HG02973 (cell line): ENCODE measurements around the gene CYP11A1.

Experiments used
- ATAC-seq: cut with Tn5 transposase; IDR thresholded peaks from one replicate; pipeline ENCODE4 v1.9.1; 2021; ENCODE audit warnings: moderate library complexity; ENCODE audit not compliant: unreplicated experiment

CYP11A1 gene

DNA sequence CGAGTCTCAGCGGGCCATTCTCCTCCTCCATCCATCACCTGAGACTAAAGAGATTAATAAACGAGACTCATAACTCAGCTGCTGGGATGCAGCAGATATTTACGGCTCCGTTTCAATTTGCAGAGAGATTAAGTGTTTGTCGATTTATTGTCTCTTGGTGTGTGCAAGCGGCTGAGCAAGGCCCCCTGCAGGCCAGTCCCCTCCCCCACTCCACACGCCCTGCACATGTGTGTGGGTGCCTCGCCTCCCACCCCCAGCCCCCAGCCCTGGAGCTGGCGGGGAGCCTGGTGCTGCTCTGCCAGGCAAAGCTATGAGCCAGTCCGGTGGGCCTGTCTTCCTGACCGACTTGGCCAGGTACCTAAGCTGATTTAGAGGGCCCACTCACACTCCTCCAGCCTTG, 63.0 kb downstream of the CYP11A1 start:
- ATAC-seq: no peak

GRCh38 chr15:74303741-74304309, 63.6 kb downstream of the CYP11A1 start:
- ATAC-seq: no peak

DNA sequence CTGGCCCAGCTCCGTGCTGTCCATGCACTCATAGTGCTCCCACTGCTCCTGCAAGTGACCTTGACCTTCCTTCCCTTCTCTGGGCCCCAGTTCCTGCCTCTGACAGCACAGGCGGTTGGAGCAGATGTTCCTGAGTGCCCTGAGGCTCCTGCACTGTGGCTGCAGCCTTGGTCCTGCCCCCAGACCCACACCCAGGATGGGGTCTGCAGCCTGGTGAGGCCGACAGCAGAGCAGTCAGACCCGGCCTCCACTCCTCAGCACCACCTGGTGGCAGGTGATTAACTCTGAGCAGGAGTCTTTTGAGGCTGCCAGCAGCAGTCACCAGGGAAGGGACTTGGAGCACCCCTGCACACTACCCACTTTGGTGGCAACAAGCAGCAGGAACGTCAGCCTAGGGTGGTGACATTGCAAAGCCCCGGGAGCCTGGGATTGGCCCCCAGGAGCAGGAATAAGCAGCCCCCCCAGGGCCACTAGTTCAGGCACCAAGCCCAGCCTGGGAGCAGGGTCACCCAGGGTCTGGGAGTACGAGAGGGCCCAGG, 64.6 kb downstream of the CYP11A1 start:
- ATAC-seq: no peak

DNA sequence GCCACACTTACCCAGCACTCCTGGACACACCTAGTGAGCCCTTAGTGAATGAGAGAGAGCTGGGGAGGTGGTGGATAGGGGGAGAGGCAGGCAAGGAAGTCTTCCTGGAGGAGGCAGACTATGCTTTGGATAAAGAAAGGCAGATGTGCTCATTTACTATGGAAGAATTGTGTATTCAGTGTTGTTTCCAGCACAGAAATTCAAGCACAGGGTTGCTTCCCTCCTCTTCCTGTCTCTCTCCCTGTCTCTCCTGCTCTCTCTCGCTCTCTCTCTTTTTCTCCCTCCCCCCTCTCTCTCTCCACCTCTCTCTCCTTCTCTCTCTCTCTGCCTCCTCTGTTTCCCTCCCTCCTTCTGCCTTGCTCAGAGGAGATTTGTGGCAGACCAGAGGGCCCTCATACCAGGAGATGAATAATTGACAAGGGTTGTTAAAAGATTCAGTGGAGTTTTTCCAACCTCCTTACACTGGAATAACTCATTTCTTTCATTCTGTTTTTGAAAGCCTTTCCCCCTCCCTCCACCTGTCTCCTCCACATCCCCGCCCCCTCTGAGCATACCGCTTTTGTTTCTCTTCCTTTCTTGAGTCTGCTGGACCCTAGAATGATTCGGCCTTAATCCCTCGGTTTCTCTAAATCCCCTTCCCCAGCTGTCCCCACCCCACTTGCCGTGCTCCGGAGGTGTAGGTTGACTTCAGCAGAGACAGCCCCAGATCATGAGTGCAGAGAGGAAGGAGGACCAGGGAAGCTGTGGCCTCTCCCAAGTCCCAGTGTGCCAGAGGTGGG, 65.7 kb downstream of the CYP11A1 start:
- ATAC-seq: no peak

DNA sequence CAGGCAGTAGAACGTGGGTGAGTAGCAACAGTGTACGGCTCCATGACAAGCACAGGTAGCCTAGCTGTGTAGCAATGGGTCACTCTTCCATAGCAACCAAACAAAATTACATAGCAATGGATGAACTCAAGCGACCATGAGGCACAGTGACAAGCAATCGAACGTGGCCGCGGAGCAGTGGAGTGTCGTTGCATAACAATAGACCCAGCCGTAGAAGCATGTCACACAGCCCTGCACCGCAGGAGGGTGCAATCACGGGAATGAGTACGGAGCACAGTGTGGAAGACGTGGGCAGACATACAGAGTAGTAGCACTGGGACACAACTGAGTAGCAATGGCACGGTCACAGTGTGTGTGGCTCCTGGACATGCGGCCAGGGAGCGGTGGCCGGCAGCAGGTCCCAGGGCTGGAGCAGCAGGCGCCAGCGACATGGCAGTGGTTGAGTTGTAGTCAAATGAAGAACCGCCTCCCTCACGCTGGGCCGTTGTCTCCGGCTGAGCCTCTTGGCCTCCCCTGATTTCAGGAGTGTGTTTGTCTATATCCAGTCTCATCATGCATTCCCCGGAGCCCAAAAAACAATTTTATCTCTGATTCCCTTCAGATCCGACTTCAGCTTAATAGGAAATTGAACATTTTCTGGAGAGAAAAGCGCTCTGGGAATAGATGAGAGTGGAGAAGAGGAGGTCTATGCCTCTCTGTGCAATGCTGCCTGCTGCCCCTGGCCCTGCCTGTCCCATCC, 67.2 kb downstream of the CYP11A1 start:
- no peak for ATAC-seq

DNA sequence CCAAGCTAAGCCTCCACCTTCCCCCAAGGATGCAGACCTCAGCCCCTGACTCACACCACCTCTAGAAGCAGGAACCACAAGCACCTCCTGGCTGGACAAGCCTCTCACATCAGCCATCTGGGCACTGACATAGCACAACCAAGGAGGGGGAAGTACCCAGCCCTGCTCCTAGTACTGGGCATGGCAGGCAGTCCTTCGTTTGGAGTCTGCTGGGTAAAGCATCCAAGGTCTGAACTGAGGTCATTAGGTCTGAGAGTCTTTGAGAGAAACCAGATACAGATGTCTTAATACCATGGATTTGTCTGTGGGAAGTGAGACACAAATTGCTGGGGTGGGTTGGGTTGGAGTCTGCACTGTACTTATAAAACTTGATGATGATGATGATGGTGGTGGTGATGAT, 69.6 kb downstream of the CYP11A1 start:
- ATAC-seq: no peak

DNA sequence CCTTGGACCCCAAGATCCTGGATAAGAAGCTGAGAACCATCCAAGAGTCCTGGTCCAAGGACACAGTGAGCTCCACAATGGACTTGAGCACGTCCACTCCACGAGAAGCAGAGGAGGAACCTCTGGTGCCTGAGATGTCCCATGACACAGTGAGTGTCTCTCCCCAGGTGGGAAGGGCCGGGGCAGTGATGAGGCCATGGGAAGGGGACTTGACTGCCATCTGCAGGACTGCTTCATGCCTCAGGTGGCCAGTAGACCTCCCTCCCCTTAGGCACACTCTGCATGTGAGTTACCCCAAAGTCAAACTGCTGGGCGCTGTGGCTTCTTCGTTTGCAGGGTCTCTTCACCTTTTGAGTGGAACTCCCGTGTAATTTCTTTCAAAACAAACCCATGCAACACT, 71.6 kb downstream of the CYP11A1 start:
- ATAC-seq: no peak

DNA sequence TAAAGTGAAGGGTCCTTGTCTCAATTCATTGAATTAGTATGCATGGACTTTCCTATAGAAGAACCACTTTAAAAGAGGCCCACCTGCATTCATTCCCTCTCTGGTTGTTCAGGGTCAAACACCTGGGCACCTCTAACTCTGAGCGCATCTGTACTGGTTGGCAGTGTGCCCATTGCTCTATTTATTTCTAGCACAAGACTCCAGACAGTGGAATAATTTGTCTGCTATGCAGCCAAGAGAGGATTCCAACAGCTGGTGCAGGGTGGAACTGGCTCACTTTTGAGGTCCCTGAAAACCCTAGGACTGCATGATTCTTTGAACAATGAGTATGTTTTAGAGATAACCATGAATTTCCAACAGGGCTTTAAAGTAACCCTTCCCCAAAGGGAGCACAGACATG, 73.4 kb downstream of the CYP11A1 start:
- no peak for ATAC-seq

GRCh38 chr15:74293021-74293810, 74.2 kb downstream of the CYP11A1 start:
- ATAC-seq: no peak

- no peak for ATAC-seq
Observed at GRCh38 chr15:74291101-74292071, 76.1 kb downstream of the CYP11A1 start.

DNA sequence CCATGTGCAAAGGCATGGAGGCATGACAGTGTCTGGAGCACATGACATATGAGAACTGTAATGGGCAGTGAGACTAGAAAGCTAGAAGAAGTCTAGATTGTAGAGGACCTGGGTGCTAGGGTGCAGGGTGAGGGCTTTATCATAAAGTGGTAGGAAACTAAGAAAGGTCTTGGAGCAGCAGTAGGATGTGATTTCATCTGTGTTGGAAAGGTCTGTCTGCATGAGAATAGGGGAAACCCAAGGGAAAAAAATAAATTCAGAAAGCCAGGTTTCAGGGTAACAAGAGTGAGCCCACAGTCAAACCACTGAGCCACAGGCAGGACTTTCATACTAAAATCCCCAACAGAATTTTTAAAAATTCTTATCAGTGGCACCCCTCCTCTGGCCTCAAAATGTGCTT, 76.8 kb downstream of the CYP11A1 start:
- no peak for ATAC-seq

DNA sequence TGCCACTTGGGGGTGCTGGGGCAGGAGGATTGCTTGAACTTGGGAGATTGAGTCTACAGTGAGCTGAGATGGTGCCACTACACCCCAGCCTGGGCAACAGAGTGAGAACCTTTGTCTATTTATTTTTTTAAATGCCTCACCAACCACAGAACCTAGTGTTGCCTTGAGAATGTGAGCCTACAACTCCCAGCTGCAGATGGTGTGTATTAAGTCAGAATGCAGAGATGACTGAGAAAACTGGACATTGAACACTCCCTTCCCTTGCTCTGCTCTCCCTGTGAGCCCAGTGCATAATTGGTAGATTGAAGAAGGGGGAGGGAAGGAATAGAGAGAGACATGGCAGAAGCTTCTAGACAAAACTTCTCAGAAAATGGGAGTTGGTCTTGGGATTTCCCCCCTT, 77.8 kb downstream of the CYP11A1 start:
- ATAC-seq: no peak
